Right lobe of liver (tissue), 4 donors: ENCODE data around the gene DBET.
"Not testable (repeated sequence)": the region's sequence is repeated elsewhere in the genome, so short reads cannot be mapped to it uniquely, and the experiment has no call there.

Source experiments
- POLR2A ChIP-seq: fragments of 450-650 bp; IDR thresholded peaks from one replicate; pipeline ENCODE4 v1.6.1; 2017; ENCODE audit warnings: antibody characterized with exemption, mild to moderate bottlenecking
- TF ChIP-seq, protein P1 (sequence below), 4 donors: fragments of 200-600 bp in 3 of 4; fragments of 450-650 bp in 1 of 4; IDR thresholded peaks; one replicate each; pipeline versions ENCODE4 v1.5.1 to v1.8.0; 2016 to 2022; ENCODE audit warnings: antibody characterized with exemption in 4 of 4, mild to moderate bottlenecking in 2 of 4
- donor health status: DM: no; HTN: no; CAD: no.
- donor health status: DM: no; HTN: no; CAD: no.
- donor health status: DM: no; HTN: yes; CAD: no.

DNA sequence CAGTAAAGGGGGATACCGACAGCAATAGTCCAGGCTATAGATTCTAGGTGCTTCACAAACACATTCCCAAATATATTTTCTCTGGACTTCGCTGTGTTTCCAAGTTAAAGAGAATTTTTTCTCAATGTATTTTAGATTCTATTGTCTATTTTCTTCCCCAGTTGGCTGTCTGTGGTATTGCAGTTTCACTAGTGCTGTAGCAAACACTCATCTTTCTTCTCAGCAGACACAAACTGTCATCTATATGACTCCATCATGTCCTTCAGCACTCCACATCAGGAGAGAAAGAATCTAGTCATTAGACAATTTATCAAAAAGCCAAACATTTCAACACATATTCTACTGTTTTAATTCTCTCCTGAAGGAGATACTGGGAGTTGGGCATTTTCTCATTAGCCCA is at the start of gene DBET:
- TF ChIP-seq, protein P1, sequence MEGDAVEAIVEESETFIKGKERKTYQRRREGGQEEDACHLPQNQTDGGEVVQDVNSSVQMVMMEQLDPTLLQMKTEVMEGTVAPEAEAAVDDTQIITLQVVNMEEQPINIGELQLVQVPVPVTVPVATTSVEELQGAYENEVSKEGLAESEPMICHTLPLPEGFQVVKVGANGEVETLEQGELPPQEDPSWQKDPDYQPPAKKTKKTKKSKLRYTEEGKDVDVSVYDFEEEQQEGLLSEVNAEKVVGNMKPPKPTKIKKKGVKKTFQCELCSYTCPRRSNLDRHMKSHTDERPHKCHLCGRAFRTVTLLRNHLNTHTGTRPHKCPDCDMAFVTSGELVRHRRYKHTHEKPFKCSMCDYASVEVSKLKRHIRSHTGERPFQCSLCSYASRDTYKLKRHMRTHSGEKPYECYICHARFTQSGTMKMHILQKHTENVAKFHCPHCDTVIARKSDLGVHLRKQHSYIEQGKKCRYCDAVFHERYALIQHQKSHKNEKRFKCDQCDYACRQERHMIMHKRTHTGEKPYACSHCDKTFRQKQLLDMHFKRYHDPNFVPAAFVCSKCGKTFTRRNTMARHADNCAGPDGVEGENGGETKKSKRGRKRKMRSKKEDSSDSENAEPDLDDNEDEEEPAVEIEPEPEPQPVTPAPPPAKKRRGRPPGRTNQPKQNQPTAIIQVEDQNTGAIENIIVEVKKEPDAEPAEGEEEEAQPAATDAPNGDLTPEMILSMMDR (IDR thresholded peaks at IDR 0.05), result not testable (repeated sequence)
- not testable (repeated sequence) for TF ChIP-seq POLR2A
